Midbrain (tissue), 1 donor: ENCODE measurements around the gene HMGN1.
"Not testable (repeated sequence)": the region's sequence is repeated elsewhere in the genome, so short reads cannot be mapped to it uniquely, and the experiment has no call there.

Experiments used
- DNase-seq: peaks from one replicate; lab custom pipeline; 2025; lab: John Stamatoyannopoulos, UW

HMGN1 gene, protein sequence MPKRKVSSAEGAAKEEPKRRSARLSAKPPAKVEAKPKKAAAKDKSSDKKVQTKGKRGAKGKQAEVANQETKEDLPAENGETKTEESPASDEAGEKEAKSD

DNA sequence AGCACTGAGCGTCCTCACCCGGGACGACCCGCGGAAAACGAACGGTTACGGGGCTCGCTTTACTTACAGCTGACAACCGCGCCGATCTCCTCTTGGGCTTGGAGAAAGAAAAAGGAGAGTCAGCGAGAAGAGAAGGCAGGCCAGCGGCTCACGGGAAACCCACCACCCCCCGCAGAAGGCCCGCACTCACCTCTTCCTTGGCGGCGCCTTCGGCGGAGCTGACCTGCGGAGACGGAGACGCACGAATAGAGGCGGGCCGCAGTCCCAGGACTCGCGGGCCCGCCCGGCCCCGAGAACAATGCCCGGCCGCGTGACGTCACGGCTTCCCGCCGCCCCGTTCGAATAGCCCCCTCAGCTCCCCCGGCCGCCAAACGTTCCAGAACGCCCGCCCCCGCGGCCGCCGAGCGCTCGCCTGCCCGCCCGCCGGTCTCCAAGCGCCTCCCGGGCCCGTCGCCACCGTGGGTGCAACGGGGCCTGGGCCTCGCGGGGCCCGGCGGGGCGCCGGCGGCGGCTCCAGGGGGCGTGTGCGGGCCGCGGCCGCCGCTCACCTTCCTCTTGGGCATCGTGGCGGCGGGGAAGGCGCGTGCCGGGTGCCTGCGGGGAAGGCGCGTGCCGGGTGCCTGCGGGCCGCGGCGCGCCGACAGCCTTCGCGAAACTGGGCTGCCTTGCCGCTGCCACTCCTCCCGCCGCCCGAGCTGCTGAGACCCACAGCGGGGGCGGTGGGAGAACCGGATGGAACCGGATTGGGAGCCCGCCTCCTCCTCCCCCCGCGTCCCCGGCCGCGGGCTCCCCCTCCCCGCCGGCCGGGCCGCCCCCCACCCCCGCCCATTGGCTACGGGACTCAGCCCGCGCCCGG is at the start of gene HMGN1:
HMGN1 (minus strand) TSS at position 734 of the 856 bp plus-strand sequence; CDS start at position 563, 171 bp downstream.
- peak; percentile 89 for DNase-seq

DNA sequence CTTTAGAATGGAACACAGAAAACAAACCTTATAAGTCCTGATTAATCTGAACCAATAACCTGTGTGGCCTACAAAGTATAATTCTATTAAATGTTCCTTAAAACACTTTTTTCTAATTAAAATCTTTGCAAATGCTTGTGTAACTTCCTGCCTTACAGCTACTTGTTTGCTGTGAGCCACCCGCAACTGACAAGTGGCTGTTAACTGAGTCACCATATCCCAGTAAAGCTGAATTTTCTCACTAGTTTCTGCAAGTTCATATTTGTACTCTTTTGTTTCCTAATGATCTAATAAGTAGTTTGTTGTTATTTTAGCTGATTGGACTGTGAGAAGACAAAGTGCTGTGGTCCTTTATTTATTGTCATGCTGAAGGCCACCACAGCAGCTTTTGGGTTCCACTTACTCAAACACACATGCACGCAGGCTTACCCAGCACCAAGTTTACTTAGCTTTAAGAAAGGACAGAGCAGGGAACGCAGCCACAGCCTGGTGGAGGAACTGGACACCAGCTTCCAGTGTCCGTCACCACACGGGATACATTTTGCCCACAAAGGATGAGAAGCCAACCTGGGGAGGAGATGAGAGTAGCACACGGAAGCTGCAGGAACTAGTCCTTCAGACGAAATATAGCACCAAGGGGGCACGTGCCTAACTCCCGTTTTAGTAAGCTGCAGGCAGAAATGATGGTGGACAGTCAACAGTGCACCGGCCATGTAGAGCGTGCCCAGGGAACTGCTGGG is 48.9 kb upstream of the HMGN1 start:
- DNase-seq: no peak

DNA sequence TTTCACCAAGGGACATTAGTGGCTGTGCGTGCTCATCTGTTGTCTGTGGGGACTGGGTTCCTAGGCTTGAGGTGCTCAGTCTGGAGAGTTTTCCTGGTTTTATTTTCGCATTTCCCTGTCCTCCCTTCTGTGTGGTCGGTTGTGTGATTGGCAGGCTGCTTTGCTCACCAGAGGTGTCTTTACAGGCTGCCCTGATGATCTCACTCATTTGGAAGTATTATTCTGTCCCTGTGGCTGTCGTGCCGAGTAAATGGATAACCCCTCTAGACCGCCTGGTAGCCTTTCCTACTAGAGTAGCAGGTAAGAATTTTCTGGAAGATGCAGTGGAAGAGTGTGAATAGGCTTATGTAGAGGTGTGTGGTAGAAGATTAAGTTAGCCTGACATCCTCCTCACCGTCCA is 44.1 kb upstream of the HMGN1 start:
- DNase-seq: no peak

DNA sequence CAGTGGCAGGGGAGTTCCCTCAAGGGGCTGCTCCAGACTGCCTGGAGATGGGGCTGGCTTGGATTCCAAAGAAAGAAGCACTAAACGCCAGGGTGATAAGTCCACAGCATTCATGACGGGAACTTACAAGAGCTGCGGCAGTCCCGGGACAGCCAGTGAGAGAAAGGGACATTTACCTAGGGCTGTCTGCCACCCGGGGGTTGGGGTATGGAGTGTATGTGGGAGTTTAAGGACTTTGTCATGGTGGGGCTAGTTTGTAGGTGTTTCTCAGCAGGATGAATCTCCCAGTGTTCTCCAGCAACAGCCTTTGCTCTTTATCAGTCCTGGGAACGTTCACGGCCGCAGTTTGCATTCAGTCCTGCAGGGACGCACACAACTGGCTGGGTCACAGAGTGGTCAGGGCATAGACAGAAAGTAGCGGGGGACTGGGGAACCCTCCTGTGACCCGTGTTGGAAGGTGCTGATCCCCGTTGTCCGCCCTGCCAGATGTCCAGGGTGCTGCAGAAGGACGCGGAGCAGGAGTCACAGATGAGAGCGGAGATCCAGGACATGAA is 41.4 kb upstream of the HMGN1 start:
- DNase-seq: no peak

DNA sequence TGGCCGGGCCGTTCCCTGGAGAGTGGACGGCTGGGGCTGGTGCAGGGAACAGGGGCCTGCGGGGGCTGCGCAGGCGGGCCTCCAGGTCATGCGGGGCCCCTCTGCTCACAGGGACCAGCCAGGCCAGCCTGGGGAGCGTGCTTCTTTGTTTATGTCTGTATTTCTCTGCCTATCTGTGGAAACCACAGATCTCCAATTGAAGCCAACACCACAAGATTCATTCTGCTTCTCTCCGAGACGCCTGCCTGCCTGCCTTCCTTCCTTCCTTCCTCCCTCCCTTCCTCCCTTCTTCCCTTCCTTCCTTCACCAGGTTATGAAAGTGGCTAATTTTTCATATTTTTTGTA is 39.9 kb upstream of the HMGN1 start:
- no peak for DNase-seq

DNA sequence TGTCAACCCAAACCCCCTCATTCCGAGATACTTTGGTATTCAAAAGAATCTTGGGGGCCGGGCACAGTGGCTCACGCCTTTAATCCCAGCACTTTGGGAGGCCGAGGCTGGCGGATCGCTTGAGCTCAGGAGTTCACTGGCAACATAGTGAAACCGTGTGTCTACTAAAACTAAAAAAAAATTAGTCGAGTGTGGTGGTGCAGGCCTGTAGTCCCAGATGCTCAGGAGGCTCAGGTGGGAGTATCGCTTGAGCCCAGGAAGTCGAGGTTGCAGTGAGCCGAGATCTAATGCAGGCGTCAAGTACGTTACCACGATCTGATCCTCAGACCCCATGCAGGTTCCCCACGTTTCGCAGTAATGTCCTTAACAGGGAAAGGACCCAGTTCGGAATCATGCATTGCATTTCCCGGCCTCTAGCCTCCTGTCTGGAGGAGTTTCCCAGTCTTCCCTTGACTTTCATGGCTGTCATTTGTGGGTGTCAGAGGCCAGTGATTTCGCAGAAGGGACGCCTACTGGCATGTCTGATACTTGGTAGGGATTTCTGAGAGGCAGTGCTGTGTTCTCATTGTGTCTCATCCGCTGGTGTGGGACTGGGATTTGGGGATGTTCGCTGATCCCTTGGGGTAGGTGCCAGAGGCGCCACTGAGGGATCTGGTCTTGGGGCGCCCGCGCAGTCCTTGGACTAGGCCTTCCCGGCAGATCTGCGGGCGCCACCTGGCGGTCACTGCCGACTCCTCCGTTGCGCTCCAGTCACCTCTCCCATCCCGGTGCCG is 39.3 kb upstream of the HMGN1 start:
- DNase-seq: peak; percentile 87

DNA sequence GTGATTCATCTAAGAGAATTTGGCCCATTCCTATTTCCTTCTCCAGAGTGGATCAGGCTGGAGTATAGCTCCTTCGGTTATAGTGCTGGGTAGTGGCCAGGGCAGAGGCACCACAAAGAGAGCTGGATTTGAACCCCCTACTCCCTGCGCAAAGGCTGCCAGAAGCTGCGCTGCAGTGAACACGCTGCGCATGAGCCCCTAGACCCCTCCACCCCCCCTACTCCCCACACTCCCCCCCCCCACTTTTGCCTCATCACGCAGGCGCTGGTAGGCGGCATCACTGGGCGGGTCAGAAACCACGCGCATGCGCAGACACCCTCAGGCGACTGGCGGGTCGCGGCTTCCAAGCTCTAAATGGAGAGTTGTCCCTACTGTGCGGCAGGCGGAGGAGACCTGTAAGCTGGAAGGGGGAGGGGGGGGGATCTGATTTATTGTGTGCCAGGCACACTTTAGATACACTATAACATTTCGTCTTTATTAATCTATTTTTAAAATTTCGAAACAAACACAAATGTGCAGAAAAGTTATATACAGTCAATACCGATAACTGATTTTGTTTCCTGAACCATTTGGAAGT is 38.7 kb upstream of the HMGN1 start:
- peak; percentile 89 for DNase-seq

DNA sequence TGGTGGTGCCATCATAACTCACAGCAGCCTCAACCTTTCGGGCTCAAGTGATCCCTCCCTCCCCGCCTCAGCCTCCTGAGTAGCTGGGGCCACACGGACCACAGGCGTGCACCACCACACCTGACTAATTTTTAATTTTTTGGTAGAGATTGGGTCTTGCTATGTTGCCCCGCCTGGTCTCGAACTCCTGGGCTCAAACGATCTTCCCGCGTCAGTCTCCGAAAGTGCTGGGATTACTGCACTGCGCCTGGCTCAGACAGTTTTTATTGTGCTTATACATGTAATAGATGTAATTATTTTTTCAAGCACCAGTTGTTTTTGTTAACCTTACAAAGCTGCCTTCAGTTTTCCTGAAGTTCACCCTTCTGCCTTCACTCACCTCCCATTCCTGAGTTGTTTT is 38.0 kb upstream of the HMGN1 start:
- DNase-seq: no peak

DNA sequence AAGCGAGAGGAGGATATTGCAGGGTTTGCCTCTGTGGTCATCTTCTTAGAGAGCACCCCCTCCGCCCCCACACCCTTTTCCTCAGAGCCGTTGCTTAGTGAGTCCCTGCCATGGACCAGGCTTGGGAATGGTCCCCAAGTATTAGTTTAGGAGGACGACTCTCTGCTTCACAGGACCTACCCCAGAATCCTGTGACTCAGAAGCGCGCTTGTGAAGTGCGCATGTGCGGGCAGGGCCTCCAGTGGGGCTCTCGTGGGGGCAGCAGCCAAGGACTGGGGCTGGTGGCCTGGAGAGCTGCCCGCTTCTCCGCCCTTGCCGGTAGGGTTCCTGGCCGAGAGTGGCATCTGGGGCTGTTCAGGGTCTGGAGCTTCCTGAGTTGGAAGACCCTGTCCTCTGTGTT is 37.3 kb upstream of the HMGN1 start:
- peak; percentile 54 for DNase-seq

DNA sequence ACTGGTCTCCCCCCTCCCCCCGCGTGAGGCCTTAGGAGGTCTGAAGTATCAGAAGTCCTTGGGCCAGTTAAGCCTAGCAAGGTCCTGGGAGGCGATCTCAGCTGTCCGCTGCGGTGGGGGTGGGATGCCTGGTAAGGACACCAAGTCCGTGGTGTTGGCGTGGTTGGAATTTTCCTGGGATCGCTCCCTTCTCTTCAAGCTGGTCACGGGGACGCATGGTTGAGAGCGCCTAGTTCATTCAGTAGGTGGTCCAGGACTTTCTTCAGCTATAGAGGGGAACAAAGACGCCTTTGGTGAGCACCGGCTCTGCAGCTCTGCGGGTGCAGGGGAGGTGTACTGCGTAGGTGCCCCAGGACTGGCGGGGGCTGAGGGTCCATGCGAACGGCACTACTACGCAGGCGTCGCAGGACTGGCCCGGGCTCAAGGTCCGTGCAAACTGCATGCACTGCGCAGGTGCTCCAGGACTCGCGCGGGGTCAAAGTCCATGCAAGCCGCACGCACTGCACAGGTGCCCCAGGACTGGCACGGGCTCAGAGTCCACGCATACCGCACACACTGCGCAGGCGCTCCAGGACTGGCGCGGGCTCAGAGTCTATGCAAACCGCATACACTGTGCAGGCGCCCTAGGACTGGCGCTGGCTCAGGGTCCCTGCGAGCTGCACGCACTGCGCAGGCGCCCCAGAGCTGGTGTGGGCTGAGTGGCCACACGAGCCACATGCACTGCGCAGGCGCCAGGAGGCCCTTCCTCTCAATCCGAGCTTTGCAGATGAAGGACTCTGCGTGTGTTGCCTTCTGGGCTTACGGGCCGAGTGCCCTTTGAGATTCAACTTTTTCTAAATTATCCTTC is 36.6 kb upstream of the HMGN1 start:
- peak; percentile 80 for DNase-seq

DNA sequence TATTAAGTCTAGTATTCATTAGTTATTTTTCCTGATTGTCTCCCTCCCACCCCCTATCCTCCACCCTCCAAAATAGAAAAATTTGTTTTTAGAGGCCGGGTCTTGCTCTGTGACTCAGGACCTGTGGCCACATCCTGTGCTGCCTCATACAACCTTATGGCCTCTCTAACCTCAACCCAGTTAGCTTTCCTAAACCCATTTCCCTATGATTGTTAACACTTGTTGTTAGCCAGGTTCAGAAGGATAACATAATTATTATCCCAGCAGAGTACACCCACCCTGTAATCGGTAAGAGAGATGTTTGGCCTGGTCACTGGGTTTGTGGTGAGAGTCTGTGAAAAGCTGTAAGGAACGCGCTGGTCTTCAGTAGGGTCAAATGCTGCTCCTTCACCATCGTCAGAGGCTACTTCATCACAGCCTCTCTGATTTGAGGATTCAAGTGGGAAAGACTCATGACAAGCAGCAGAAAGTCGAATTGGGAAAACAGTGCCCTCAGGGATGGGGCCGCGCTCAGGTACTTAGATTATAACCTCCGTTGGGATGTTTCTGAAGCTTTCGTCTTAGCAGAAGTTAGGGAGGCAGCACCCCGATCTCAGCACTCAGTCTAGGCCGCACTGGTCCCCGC is 35.9 kb upstream of the HMGN1 start:
- no peak for DNase-seq

DNA sequence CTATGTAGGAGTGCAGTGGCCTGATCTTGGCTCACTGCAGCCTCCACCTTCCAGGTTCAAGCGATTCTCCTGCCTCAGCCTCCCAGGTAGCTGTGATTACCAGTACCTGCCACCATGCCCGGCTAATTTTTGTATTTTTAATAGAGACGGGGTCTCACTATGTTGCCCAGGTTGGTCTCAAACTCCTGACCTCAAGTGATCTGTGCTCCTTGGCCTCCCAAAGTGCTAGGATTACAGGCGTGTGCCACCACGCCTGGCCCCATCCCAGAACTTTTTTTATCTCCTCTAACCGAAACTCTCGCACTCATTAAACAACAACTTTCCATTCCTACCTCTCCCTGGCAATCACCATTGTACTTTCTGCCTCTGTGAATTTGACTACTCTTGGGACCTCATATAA is 33.2 kb upstream of the HMGN1 start:
- not testable (repeated sequence) for DNase-seq

DNA sequence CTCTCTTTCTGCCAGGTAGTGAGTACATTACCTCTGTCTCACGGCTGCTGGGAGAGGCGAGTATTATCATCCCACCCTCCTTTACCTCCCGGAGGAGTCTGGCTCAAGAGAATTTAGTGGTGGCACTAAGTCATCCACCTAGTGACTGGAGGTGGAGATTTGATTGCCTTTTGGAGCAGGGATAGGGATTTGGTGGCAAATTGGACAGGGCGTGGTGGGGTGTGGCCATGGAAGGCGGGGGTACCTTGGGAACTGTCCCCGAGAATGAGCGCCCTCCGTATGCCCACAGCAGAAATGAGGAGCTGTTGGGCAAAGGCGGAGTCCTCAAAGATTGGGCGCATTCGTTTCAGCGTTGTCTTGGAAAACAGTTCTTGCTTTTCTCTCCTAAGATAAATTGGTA is 32.1 kb upstream of the HMGN1 start:
- no peak for DNase-seq

DNA sequence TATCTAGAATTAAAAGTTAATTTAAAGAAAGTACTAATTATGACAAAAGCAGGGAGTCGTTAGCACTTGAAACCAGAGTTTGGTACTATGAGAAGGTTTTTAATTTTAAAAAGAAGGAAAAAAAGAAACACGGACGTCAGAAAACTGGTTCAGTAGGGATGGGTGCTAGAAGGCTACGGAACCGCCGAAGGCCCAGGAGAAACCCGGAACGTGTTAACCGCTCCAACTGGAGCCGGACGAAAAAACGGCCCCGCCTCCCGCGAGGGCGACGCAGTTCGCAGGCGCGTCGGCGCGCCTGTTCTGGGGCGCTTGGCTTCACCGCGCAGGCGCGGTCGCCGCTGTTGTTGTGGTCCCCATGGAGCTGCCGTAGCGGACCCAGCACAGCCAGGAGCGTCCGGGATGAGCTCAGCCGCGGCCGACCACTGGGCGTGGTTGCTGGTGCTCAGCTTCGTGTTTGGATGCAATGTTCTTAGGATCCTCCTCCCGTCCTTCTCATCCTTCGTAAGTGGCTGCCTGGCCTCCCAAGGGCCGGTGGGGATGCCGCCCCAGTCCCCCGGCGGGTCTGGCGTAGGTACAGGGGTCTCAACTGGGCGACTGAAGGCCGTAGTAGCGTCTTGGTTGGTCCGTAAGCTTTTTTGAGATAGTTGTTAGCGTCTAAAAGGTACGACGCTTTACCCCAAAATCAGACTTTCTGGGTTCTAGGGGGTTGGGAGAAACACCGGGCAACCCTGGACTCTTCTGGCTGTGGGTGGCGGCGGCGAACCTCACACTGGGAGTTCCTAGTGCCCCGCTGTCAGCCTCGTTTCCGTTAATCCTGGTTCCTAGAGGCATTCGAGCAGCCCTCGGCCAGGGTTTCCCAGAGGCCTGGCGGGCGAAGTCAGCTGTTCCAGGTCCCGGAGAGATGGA is 31.4 kb upstream of the HMGN1 start:
- peak; percentile 91 for DNase-seq

DNA sequence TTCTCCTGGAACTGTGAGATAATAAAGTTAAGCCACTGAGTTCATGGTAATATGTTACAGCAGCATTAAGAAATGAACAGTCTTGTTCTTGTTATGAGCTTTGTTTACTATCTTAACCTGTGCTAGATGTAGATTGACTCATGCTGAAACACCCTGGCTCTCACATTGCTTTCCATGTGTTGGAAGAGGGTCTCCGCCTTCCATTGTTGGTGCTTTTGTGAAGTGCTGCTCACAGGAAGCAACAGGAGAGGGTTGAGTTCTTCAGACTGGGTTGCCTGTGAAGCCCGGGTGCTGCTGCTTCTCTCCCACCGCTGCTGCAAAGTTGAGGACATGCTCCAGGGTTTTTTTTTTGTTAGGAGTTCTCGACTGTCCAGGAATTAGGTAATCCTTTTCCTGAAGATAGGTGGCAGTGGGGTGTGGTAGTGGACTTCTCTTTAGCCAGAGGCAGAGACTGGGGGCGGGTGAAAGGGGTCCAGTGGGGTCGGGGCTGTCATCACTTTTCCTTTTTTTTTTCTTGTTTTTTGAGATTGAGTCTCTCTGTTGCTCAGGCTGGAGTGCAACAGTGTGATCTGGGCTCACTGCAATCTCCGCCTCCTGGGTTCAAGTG is 28.7 kb upstream of the HMGN1 start:
- no peak for DNase-seq

DNA sequence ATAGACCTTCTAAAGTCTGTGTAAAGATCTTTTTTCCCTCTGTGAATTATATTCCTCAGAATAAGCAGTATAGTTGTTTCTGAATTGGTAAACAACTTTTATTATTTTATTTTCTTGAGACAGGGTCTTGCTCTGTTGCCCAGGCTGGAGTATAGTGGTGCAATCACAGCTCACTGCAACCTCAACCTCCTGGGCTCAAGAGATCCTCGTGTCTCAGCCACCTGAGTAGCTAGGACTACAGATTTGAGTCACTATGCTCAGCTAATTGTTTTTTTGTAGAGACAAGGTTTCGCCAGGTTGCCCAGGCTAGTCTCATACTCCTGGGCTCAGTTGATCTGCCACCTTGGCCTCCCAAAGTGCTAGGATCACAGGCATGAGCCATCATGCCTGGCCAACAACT is 26.6 kb upstream of the HMGN1 start:
- DNase-seq: no peak

DNA sequence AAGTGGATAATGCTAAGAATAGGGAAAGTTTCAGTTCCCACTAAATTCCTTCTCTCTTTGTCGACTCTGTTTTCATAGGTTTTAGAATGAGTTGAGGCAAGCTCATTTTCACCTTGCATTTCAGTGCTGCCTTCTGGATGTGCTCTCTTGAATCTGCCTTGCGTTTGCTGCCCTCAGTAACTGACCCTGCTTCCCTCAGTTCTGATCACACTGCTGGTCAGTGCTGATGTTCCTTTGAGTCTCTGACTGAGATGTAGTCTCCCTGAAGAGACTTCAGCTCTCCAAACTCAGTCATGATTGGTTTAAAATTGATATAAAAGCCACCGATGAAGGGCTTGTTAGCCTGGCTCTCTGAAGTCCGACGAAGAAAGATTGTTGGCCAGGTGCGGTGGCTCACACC is 25.2 kb upstream of the HMGN1 start:
- no peak for DNase-seq

DNA sequence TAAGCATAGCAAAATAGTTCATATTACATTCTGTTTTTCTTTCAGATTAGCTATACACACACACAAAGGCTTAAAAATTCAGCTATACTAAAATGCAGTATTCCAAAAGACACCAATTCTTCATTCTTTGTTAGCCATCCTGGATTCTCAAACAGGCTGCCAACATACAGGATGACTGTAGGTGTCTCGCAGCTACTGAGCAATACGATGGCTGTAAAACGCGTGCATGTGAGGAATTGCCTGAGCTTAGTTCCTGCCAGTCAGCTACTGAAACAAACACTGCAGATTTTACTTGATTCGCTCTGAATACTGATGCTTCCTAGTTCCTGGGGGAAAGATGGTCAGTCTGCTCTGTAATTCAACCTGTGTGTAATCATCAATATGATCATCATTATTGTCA is 24.7 kb upstream of the HMGN1 start:
- no peak for DNase-seq

DNA sequence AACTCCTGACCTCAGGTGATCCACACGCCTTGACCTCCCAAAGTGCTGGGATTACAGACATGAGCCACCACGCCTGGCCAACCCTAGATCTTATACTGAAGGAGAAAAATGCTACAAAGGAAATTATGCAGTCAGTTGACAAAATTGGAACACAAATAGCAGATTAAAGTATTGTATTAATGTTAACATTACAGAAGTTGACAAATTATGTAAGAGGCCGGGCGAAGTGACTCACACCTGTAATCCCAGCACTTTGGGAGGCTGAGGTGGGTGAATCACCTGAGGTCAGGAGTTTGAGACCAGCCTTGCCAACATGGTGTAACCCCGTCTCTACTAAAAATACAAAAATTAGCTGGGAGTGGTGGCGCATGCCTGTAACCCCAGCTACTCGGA is 21.0 kb upstream of the HMGN1 start:
- DNase-seq: not testable (repeated sequence)
